Sigmoid colon (tissue), 7 donors: ENCODE measurements around the gene FXYD1. TPM values are rescaled to one million over a fixed set of nuclear protein-coding genes. Genes with fewer than 3 reads are reported as not detected.
"Not testable (repeated sequence)": the region's sequence is repeated elsewhere in the genome, so short reads cannot be mapped to it uniquely, and the experiment has no call there.

Experiments
- DNase-seq: peaks from one replicate; pipeline ENCODE4 v3.0.0-alpha.2; 2019
- H3K27ac ChIP-seq, 4 donors: fragments of 200-600 bp; sonication (generic); one replicate each; pipeline ENCODE4 v1.5.1; 2016 to 2019; ENCODE audit warnings: mild to moderate bottlenecking in 1 of 4
- H3K27me3 ChIP-seq, 3 donors: fragments of 200-600 bp; sonication (generic); one replicate each; pipeline ENCODE4 v1.5.1; 2019; ENCODE audit warnings: mild to moderate bottlenecking in 1 of 3
- H3K36me3 ChIP-seq, 4 donors: fragments of 200-600 bp; sonication (generic); one replicate each; pipeline ENCODE4 v1.5.1; 2016 to 2019
- H3K4me1 ChIP-seq, 4 donors: fragments of 200-600 bp; sonication (generic); one replicate each; pipeline ENCODE4 v1.5.1; 2017 to 2019
- H3K4me3 ChIP-seq, 4 donors: fragments of 200-600 bp; sonication (generic); one replicate each; pipeline ENCODE4 v1.5.1; 2017 to 2019; ENCODE audit warnings: mild to moderate bottlenecking in 2 of 4, moderate library complexity in 1 of 4
- H3K9me3 ChIP-seq, 4 donors: fragments of 200-600 bp in 3 of 4; sonication (generic) in 3 of 4; one replicate each; pipeline versions ENCODE4 v1.5.1 to v1.6.1; 2013 to 2019
- CTCF ChIP-seq, 4 experiments: fragments of 450-650 bp in 3 of 4; fragments of 200-600 bp in 1 of 4; IDR thresholded peaks; one replicate each; pipeline ENCODE4 v1.5.1; 2016 to 2019; ENCODE audit warnings: antibody characterized with exemption in 4 of 4, mild to moderate bottlenecking in 3 of 4, moderate library complexity in 2 of 4
- EP300 ChIP-seq, 4 donors: sonication (generic); formaldehyde crosslinking; IDR thresholded peaks; one replicate each; pipeline ENCODE4 v1.6.1; 2017; ENCODE audit warnings: antibody characterized with exemption in 4 of 4
- POLR2A ChIP-seq, 2 donors: fragments of 450-650 bp; IDR thresholded peaks; one replicate each; pipeline ENCODE4 v1.6.1; 2016; ENCODE audit warnings: antibody characterized with exemption in 2 of 2, mild to moderate bottlenecking in 2 of 2, moderate library complexity in 2 of 2
- POLR2AphosphoS5 ChIP-seq, 4 donors: sonication (generic); formaldehyde crosslinking; IDR thresholded peaks; one replicate each; pipeline ENCODE4 v1.6.1; 2017; ENCODE audit warnings: antibody characterized with exemption in 4 of 4
- WGBS, 2 donors: extraction: QIAGEN DNeasy Blood & Tissue Kit; methylation state at CpG; one replicate each; pipeline ENCODE4 v1.1.7; 2013; 5-methylcytosine and 5-hydroxymethylcytosine counted together
- intact Hi-C: fragments of 100-400 bp; cut with DNase I; formaldehyde crosslinking; loops from one replicate; pipeline ENCODE4 v1.15.1; 2023
- polyA plus RNA-seq, 3 donors: library from polyadenylated mRNA; stranded (reverse); fragments of 200-250 nt; gene quantifications; one replicate each; pipeline ENCODE4 v1.2.3, GENCODE V29; 2013
- total RNA-seq, 4 donors: library from RNA; depleted of rRNA; stranded (reverse); fragments of >200 nt; gene quantifications; one replicate each; pipeline ENCODE4 v1.1.0, GENCODE V29; 2016
- donor health status: healthy with polysubstance abuse.
- donor health status: Bipolar disorder and iron deficiency.
- donor health status: healthy.

Gene FXYD1
- total and polyA plus RNA-seq, 7 donors, result 6.0 to 107 (median 43.6) TPM

- WGBS, 2 donors, result 71 to 87% methylated on average over 29 of the region's 29 CpGs
- H3K9me3 ChIP-seq, result no peaks in the 10 kb centered on the region
- no peak overlapping the region for H3K27ac ChIP-seq
- H3K27me3 ChIP-seq, result no peaks in the 10 kb centered on the region
- no peak for DNase-seq
- H3K4me1 ChIP-seq, result no peaks in the 10 kb centered on the region
- H3K36me3 ChIP-seq, result no peaks in the 10 kb centered on the region
- H3K4me3 ChIP-seq, result no peak overlapping the region
- no peak for TF ChIP-seq POLR2A (IDR thresholded peaks at IDR 0.05)
- no peak for TF ChIP-seq CTCF (IDR thresholded peaks at IDR 0.05)
- no peak for TF ChIP-seq EP300 (IDR thresholded peaks at IDR 0.05)
- intact Hi-C loops, result no loop called here
Observed at GRCh38 chr19:35098413-35099049, 40.1 kb upstream of the FXYD1 start.

GRCh38 chr19:35099155-35099896, 39.3 kb upstream of the FXYD1 start:
- no peak overlapping the region for H3K4me3 ChIP-seq
- H3K27ac ChIP-seq, result no peak overlapping the region
- intact Hi-C loops, result no loop called here
- 78 to 86% methylated on average over 21 of the region's 21 CpGs for WGBS, 2 donors
- no peaks in the 10 kb centered on the region for H3K4me1 ChIP-seq
- no peak for DNase-seq
- no peaks in the 10 kb centered on the region for H3K36me3 ChIP-seq
- no peak for TF ChIP-seq CTCF (IDR thresholded peaks at IDR 0.05)
- TF ChIP-seq POLR2A (IDR thresholded peaks at IDR 0.05), result no peak
- TF ChIP-seq EP300 (IDR thresholded peaks at IDR 0.05), result no peak
- no peak for TF ChIP-seq POLR2AphosphoS5 (IDR thresholded peaks at IDR 0.05)
- no peaks in the 10 kb centered on the region for H3K27me3 ChIP-seq
- H3K9me3 ChIP-seq, result no peaks in the 10 kb centered on the region

DNA sequence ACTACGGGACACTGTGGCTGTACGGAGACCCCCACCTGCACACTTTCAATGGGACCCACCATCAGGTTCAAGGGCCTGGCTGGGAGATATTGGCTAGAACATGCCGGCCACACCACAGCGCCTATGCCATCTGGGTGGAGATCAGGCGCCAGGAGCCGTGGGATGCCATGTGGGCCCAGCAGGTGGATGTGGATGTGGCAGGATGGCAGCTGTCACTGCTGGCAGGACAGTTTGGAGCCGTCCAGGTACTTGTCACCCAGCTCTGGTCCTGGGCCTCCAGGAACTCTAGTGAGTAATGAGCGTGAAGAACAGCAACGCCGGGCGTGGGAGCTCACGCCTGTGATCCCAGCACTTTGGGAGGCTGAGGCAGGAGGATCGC, 38.7 kb upstream of the FXYD1 start:
- Histone ChIP-seq H3K4me1 (no peaks in the 10 kb centered on the region), H3K9me3 (no peaks in the 10 kb centered on the region), H3K27me3 (no peaks in the 10 kb centered on the region), H3K4me3 (no peak overlapping the region), H3K27ac (no peak overlapping the region), H3K36me3 (no peaks in the 10 kb centered on the region)
- intact Hi-C loops, result no loop called here
- WGBS, 2 donors, result 93% methylated on average over 13 of the region's 13 CpGs
- TF ChIP-seq POLR2AphosphoS5 (IDR thresholded peaks at IDR 0.05) (no peak), POLR2A (IDR thresholded peaks at IDR 0.05) (no peak), EP300 (IDR thresholded peaks at IDR 0.05) (no peak), CTCF (IDR thresholded peaks at IDR 0.05) (no peak)
- DNase-seq, result no peak

DNA sequence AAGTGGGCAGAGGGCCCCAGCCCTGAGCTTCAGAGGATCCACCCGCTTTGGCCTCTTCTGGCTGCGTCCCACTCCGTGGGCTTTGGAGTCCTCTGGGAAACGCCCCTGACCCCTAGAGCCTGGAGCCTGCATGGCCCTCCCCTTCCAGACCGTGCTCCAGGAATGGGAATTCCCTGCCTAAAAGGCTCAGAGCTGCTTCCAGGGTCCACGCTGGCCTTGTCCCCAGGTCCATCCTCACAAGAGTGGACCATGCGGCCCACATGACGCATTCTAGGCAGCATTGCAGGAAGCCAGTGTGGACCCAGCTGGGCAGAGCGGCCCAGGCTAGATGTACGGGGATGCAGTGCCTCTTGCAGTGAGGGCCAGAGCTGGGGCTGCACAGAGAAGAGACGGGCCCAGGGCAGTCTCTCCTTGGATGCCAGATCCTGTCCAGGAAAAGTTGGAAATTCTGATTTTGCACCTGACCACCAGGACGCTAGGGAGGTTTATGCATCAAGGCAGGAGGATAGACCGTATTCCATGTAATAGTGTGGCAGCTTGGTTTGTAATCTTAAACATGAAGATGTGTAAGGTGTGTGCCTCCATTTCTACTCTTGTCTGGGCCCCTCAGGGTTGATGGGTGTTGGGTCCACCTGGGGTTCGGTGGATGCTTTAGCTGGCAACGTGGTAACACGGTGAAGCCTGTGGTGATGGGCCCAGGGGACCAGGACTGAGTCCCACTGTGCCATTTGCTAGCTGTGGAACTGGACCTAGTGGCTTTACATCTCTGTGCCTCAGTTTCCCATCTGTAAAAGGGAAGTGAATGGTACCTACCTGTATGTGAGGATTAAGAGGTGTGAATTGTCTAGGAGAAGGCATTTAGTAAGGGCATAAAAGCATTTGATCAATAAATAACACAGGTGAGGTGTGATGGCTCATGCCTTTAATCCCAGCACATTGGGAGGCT, 37.8 kb upstream of the FXYD1 start:
- no peak for DNase-seq
- Histone ChIP-seq H3K27ac (no peak overlapping the region), H3K27me3 (no peaks in the 10 kb centered on the region), H3K4me1 (no peaks in the 10 kb centered on the region), H3K36me3 (no peaks in the 10 kb centered on the region), H3K4me3 (no peak overlapping the region), H3K9me3 (no peaks in the 10 kb centered on the region)
- intact Hi-C loops, result no loop called here
- 84 to 85% methylated on average over 16 of the region's 16 CpGs for WGBS, 2 donors
- TF ChIP-seq CTCF (IDR thresholded peaks at IDR 0.05) (no peak), EP300 (IDR thresholded peaks at IDR 0.05) (no peak), POLR2A (IDR thresholded peaks at IDR 0.05) (no peak), POLR2AphosphoS5 (IDR thresholded peaks at IDR 0.05) (no peak)

GRCh38 chr19:35101949-35102348, 36.7 kb upstream of the FXYD1 start:
- H3K9me3 ChIP-seq, H3K36me3 ChIP-seq, H3K4me3 ChIP-seq, intact Hi-C loops, H3K27ac ChIP-seq, DNase-seq, H3K4me1 ChIP-seq, H3K27me3 ChIP-seq: not testable (repeated sequence)
- WGBS, 2 donors, result 92 to 95% methylated on average over 10 of the region's 10 CpGs

DNA sequence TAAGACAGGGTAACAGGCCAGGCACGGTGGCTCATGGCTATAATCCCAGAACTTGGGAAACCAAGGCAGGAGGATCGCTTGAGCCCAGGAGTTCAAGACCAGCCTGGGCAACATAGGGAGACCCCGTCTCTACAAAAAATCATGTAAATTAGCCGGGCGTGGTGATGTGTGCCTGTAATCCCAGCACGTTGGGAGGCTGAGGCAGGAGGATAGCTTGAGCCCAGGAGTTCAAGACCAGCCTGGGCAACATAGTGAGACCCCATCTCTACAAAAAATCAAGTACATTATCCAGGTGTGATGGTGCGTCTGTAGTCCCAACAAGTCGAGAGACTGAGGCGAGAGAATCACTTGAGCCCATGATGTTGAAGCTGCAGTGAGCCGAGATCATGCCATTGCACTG, 35.0 kb upstream of the FXYD1 start:
- intact Hi-C loops, H3K27ac ChIP-seq: not testable (repeated sequence)
- WGBS, 2 donors, result 75 to 79% methylated on average over 10 of the region's 10 CpGs

More for the DNA sequence above, 35.0 kb upstream of the FXYD1 start:
- H3K4me3 ChIP-seq, H3K27me3 ChIP-seq, H3K9me3 ChIP-seq, H3K4me1 ChIP-seq, DNase-seq, H3K36me3 ChIP-seq: not testable (repeated sequence)
